Renal cortex interstitium (tissue), 11 donors: ENCODE results near the gene SIM2. TPM values are rescaled to one million over a fixed set of nuclear protein-coding genes. Genes with fewer than 3 reads are reported as not detected.

Experiments
- DNase-seq, 11 donors: peaks; one replicate each; pipeline ENCODE4 v3.0.0-alpha.2; 2013; ENCODE audit warnings: low read depth in 9 of 11, low spot score in 4 of 11; ENCODE audit errors: extremely low read depth in 1 of 11
- polyA plus RNA-seq, 3 donors: library from polyadenylated mRNA; unstranded; fragments of 120-200 nt; gene quantifications; one replicate each; pipeline ENCODE4 v1.2.1, GENCODE V29; 2013; ENCODE audit not compliant: insufficient read length in 3 of 3

Gene SIM2
- polyA plus RNA-seq, 3 donors = 20.6 to 33.7 (median 27.9) TPM

GRCh38 chr21:36728371-36729111 is 29.6 kb downstream of the SIM2 start:
- DNase-seq = peak in 1 of 11 donors; percentile 59

GRCh38 chr21:36729310-36729970 is 30.5 kb downstream of the SIM2 start:
- peak in 7 of 11 donors; percentile 49 to 79 (median 67) for DNase-seq

GRCh38 chr21:36730291-36731281 is 31.7 kb downstream of the SIM2 start:
- DNase-seq = no peak

GRCh38 chr21:36732217-36732616 is 33.3 kb downstream of the SIM2 start:
- DNase-seq = no peak

GRCh38 chr21:36732761-36733160 is 33.8 kb downstream of the SIM2 start:
- no peak for DNase-seq

- no peak for DNase-seq
Measured at GRCh38 chr21:36733857-36734256, 34.9 kb downstream of the SIM2 start.

GRCh38 chr21:36734367-36735200 is 35.7 kb downstream of the SIM2 start:
- DNase-seq = no peak

- DNase-seq = no peak
Measured at GRCh38 chr21:36735201-36735515, 36.2 kb downstream of the SIM2 start.

- DNase-seq = no peak
Measured at GRCh38 chr21:36735724-36736320, 36.9 kb downstream of the SIM2 start.

- DNase-seq = no peak
Measured at GRCh38 chr21:36738489-36739126, 39.7 kb downstream of the SIM2 start.

GRCh38 chr21:36741506-36741905 is 42.6 kb downstream of the SIM2 start:
- DNase-seq = no peak

GRCh38 chr21:36743008-36743407 is 44.1 kb downstream of the SIM2 start:
- DNase-seq = no peak

- no peak for DNase-seq
Measured at GRCh38 chr21:36743446-36743845, 44.5 kb downstream of the SIM2 start.

- DNase-seq = no peak
Measured at GRCh38 chr21:36744190-36744559, 45.3 kb downstream of the SIM2 start.

- peak in 8 of 11 donors; percentile 63 to 83 (median 68) for DNase-seq
Measured at GRCh38 chr21:36744560-36745231, 45.8 kb downstream of the SIM2 start.

GRCh38 chr21:36745459-36745858 is 46.5 kb downstream of the SIM2 start:
- DNase-seq = no peak

GRCh38 chr21:36747041-36747814 is 48.3 kb downstream of the SIM2 start:
- DNase-seq = no peak
